ENCODE data around the gene ZNF555.

Gene ZNF555

GRCh38 chr19:2837430-2837829 is 3.8 kb upstream of the ZNF555 start:
- no peak for TF ChIP-seq CTCF (IDR thresholded peaks at IDR 0.05)
- no peak for TF ChIP-seq ZFX (IDR thresholded peaks at IDR 0.05; ENCODE audit: borderline replicate concordance)
- H3K27ac ChIP-seq: no peak overlapping the region

- TF ChIP-seq ZFX (IDR thresholded peaks at IDR 0.05; ENCODE audit: borderline replicate concordance): no peak
- H3K27ac ChIP-seq: peak overlapping the region; percentile 65; the same call in 1 of the 2 replicates
Measured at GRCh38 chr19:2841855-2842574, 740 bp downstream of the ZNF555 start.

GRCh38 chr19:2845107-2845506 is 3.8 kb downstream of the ZNF555 start:
- TF ChIP-seq ZFX (IDR thresholded peaks at IDR 0.05; ENCODE audit: borderline replicate concordance) (no peak), CTCF (IDR thresholded peaks at IDR 0.05) (no peak)
- H3K27ac ChIP-seq: no peak overlapping the region

GRCh38 chr19:2846180-2846894 is 5.1 kb downstream of the ZNF555 start:
- no peak for TF ChIP-seq ZFX (IDR thresholded peaks at IDR 0.05; ENCODE audit: borderline replicate concordance)
- no peak for TF ChIP-seq CTCF (IDR thresholded peaks at IDR 0.05)
- H3K27ac ChIP-seq: no peak overlapping the region

- TF ChIP-seq ZFX (IDR thresholded peaks at IDR 0.05; ENCODE audit: borderline replicate concordance): no peak
- TF ChIP-seq CTCF (IDR thresholded peaks at IDR 0.05): no peak
- no peak overlapping the region for H3K27ac ChIP-seq
Measured at GRCh38 chr19:2847507-2847906, 6.2 kb downstream of the ZNF555 start.

GRCh38 chr19:2848616-2849015 is 7.3 kb downstream of the ZNF555 start:
- TF ChIP-seq ZFX (IDR thresholded peaks at IDR 0.05; ENCODE audit: borderline replicate concordance) (no peak), CTCF (IDR thresholded peaks at IDR 0.05) (no peak)

GRCh38 chr19:2850256-2850925 is 9.1 kb downstream of the ZNF555 start:
- TF ChIP-seq ZFX (IDR thresholded peaks at IDR 0.05; ENCODE audit: borderline replicate concordance) (no peak), CTCF (IDR thresholded peaks at IDR 0.05) (no peak)
- no peak overlapping the region for H3K27ac ChIP-seq

More at GRCh38 chr19:2848616-2849015, 7.3 kb downstream of the ZNF555 start:
- no peak overlapping the region for H3K27ac ChIP-seq

All from 22Rv1 (cell line).